Esophagus squamous epithelium (tissue), 4 donors: Measurements from ENCODE around the gene CACNA2D2.

Source experiments
- CTCF ChIP-seq, 6 experiments: fragments of 450-650 bp in 4 of 6; fragments of 200-600 bp in 2 of 6; sonication (generic) in 2 of 6; IDR thresholded peaks; one replicate each; pipeline ENCODE4 v1.5.1; 2016 to 2019; ENCODE audit warnings: antibody characterized with exemption in 6 of 6, mild to moderate bottlenecking in 4 of 6, moderate library complexity in 4 of 6
- POLR2A ChIP-seq, 4 donors: fragments of 450-650 bp; IDR thresholded peaks; one replicate each; pipeline ENCODE4 v1.6.1; 2017; ENCODE audit warnings: antibody characterized with exemption in 4 of 4, mild to moderate bottlenecking in 4 of 4, moderate library complexity in 3 of 4

- TF ChIP-seq CTCF (IDR thresholded peaks at IDR 0.05) (no peak), POLR2A (IDR thresholded peaks at IDR 0.05) (no peak)
Measured at GRCh38 chr3:50478671-50479260, 24.7 kb downstream of the CACNA2D2 start.
